GM15510 (cell line): ENCODE measurements around the gene TBC1D7.

Experiments used
- POLR2A ChIP-seq: IDR thresholded peaks from 3 replicates; pipeline ENCODE4 v1.6.1; 2011; ENCODE audit warnings: borderline replicate concordance; ENCODE audit not compliant: insufficient read length; ENCODE audit errors: extremely low read depth

The TBC1D7 gene

DNA sequence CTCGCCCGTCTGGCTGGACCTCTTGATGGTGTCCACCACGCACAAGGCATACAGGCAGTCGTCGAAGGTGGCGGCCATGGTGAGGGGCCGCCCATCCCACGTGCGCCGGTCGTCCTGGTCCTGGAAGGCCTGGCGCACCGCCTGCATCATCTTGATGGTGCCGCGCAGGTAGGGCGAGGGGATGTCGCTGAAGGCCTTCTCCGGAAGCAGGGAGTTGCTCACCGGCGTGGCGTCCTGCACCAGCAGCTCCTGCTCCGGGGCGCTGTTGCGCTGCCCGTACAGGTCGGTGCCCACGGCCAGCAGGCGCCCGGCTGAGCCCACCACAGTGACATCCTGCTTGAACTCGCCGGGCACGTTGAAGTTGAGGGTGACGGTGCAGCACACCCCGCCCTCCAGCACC lies 36.5 kb upstream of the TBC1D7 start:
- TF ChIP-seq POLR2A = no peak

DNA sequence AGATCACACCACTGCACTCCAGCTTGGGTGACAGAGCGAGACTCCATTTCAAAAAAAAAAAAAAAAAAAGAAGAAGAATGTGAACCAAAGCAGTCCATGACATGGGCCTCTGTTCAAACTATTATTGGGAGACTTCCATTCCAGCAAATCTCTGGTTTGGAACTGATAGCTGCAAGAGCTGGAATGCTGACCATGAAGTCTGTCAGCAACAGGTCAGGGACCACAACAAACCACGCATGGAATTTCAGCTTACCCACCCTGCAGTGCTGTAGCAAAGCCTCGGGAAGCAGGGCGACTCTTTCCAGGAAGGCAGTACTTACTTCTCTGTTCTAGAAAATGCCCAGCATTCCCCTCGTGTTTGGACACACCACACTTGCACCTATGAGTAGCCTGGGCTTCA lies 34.1 kb upstream of the TBC1D7 start:
- no peak for TF ChIP-seq POLR2A

DNA sequence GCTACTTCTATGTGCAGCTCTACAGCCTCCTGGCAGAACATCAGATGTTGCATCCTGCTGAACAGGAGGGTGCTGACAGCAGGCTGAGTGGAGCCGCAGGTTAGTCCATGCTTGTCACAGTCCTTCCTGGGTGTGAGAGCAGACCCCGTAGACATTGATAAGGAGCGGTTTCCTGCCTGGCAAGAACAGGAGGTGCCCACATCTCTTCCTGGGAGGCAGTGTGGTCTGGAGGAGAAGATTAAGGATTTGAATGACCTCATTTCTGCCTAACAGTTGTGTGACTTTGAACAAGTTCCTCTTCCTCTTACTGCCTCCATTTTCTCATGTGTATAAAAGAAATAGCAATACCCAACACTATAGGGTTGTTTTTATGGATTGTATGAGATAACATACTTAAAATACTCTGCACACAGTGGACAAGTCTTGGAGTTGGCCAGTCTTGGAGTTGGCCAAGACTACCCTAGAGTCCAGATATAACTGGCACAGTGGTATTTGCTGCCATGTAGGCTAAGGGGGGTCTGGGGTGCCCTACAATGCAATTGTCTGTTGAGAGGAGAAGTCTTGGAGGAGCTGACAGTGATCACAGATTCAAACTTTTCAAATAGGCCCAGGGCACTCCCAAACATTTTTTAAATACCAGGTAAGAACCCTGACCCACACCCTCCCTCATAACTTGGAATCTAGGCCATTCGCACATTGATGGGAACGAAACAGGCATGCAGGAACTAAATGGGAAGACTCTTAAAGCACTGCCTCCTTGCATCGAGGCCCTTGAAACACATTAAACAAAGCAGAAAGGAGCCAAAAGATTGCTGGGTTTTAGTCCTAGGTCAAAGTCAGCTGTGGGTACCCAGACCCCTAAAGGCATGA lies 32.6 kb upstream of the TBC1D7 start:
- TF ChIP-seq POLR2A = no peak

DNA sequence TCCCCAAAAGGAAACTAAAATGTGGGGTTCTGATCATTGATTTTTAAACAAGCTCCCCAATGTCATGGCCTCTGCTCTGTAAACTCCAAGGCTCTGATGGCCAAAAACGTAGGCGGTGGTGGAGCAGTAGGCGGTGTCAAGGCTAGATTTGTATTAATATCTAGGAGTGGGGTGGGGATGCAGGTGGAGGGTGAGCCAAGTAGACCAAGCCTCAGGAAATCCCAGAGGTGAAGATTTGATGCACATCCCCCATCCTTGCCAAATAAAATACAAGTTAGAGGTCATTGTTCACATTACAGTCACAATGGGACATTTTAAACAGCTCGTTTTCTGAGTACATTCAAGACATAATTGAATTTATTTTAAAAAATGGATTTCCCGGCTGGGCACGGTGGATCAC lies 30.9 kb upstream of the TBC1D7 start:
- TF ChIP-seq POLR2A = no peak

GRCh38 chr6:13358511-13358910 lies 30.2 kb upstream of the TBC1D7 start:
- TF ChIP-seq POLR2A = no peak

GRCh38 chr6:13357551-13358075 lies 29.3 kb upstream of the TBC1D7 start:
- TF ChIP-seq POLR2A = no peak

DNA sequence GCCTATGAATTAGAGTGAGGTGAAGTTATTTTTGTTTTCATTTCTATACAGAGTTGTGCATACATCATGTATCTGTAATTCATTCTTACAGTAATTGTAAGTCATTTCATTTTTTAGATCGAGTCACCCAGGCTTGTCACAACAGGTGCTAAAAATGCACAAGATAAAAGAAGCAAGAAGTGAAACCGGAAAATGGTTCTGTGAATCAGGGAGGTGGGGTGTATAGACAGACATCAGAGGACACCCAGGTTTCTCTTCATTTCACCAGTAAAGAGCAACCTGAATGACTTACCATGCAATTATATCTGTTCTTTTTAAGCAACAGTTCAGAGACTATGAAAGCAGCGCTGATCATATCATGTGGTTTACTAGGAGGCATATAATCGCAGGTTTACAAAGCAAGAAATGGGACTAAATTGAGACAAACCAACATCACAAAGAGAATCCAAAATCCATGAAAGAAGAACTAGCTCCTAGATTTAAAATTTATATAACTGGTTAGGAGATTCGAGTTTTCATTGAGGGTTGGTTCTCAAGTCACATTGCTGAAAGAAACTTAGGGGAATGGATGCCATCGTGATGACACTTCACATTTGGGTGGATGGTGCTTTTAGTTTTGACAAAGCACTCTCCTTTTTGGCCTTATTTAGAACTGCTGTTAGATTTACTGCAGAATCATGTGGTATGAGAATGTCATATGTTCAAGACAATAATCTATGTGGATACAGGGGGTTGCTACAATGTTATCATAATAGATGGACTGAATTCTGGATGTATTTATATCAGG lies 27.9 kb upstream of the TBC1D7 start:
- no peak for TF ChIP-seq POLR2A

- TF ChIP-seq POLR2A = no peak
Measured at GRCh38 chr6:13355043-13355945, 27.0 kb upstream of the TBC1D7 start.

DNA sequence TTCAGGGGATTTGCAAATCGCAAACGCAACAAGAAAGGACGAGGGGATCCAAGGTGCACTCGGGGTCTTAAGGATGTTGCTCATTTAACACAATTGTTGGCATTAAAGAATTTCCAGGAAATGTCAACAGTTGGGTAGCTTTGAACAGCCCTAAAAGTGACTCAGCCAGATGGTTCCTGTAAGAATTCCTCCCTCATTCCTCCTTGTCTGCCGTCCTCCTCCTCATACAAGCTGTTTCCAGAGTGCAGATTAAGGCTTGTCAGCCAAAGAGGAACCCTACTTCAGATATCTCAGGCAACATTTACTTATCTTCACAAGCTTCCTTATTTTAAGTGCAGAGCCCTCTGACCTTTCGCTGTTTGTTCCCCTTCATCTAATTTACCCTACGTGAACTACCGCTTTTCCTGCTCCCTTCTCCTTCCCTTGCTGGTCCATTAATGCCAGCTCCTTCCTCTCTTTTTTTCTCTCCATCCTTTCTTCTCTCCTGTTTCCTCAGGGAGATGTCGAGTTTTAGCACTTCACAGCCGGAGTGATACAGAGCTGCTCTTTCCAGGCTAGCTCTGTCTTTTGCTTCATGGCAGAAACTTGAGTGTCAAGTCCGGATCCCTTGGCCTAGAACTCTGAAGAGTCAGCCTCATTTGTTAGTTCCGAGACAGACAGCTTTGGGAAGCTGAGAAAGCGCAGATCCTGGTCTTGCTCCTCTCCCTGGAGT lies 26.1 kb upstream of the TBC1D7 start:
- no peak for TF ChIP-seq POLR2A

DNA sequence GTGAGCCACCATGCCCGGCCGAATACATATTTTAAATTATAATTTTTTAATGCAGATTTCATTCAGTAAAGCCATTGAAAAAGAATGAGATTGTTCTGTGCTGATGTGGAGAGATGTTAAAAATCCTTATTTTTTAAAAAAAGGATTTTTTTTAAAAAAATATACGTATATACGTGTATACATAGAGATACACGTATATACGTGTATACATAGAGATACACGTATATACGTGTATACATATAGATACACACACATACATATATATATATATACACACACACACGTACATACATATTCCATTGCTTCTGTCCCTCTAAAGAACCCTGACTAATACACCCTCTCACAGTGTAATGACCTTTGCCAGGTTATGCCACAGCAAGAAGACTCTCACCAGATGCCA lies 23.8 kb upstream of the TBC1D7 start:
- TF ChIP-seq POLR2A = no peak

GRCh38 chr6:13351271-13351670 lies 22.9 kb upstream of the TBC1D7 start:
- TF ChIP-seq POLR2A = no peak

- no peak for TF ChIP-seq POLR2A
Measured at GRCh38 chr6:13349811-13350506, 21.6 kb upstream of the TBC1D7 start.

DNA sequence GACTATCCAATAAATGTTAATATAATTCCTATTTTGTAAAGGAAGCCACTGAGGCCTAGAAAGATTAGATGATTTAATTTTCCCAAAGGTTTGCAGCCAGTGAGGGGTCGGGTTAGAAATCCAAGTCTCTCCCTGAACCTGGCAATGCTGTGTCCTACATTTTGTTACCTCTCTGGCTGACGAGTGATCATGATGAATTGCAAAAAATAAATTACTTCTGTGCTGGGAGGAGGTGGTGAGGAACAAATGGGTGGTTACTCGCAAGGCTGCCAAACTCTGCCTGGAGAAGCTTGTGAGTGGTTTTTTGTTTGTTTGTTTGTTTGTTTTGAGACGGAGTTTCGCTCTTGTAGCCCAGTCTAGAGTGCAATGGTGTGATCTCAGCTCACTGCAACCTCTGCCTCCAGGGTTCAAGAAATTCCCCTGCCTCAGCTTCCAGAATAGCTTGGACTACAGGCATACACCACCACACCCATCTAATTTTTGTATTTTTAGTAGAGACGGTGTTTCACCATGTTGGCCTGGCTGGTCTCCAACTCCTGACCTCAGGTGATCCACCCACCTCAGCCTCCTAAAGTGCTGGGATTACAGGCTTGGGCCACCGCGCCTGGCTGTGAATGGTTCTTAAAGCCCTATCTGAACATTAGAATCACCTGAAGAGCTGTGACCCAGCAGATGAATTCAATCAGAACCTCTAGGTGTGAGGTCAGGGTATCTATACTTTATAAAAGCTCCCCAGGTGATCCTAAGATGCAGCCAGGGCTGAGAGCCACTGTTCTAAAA lies 20.2 kb upstream of the TBC1D7 start:
- TF ChIP-seq POLR2A = no peak
